NCI-H2029 (cell line): ENCODE measurements around the gene ATF7.
A peak's percentile ranks its signal among the peaks of the same experiment; 100 is the strongest.

Experiments
- DNase-seq: peaks from one replicate; lab custom pipeline; 2025; lab: John Stamatoyannopoulos, UW

ATF7 gene

GRCh38 chr12:53500142-53500775 lies 125.9 kb downstream of the ATF7 start:
- no peak for DNase-seq

- no peak for DNase-seq
Observed at GRCh38 chr12:53499266-53500141, 126.7 kb downstream of the ATF7 start, which contains the start of gene MAP3K12. Gene MAP3K12, minus strand, starts transcription at chr12:53499458. Its CDS starts 12,067 bp downstream, at chr12:53487391.

GRCh38 chr12:53498235-53498630 lies 127.9 kb downstream of the ATF7 start:
- DNase-seq, result no peak

- DNase-seq, result no peak
Observed at GRCh38 chr12:53497461-53497860, 128.7 kb downstream of the ATF7 start.

GRCh38 chr12:53496752-53497032 lies 129.5 kb downstream of the ATF7 start:
- no peak for DNase-seq

- no peak for DNase-seq
Observed at GRCh38 chr12:53495903-53496751, 130.1 kb downstream of the ATF7 start.

GRCh38 chr12:53493610-53494391 lies 132.4 kb downstream of the ATF7 start:
- no peak for DNase-seq

- DNase-seq, result peak; percentile 87
Observed at GRCh38 chr12:53492830-53493609, 133.2 kb downstream of the ATF7 start.

GRCh38 chr12:53492188-53492587 lies 134.0 kb downstream of the ATF7 start:
- DNase-seq, result no peak

- DNase-seq, result no peak
Observed at GRCh38 chr12:53489242-53489864, 136.8 kb downstream of the ATF7 start.

GRCh38 chr12:53486736-53487487 lies 139.3 kb downstream of the ATF7 start:
- no peak for DNase-seq

- DNase-seq, result no peak
Observed at GRCh38 chr12:53485955-53486735, 140.0 kb downstream of the ATF7 start.

GRCh38 chr12:53484686-53485575 lies 141.3 kb downstream of the ATF7 start:
- no peak for DNase-seq

- DNase-seq, result no peak
Observed at GRCh38 chr12:53483979-53484377, 142.2 kb downstream of the ATF7 start.

- DNase-seq, result no peak
Observed at GRCh38 chr12:53483225-53483978, 142.8 kb downstream of the ATF7 start.

- no peak for DNase-seq
Observed at GRCh38 chr12:53482626-53483168, 143.5 kb downstream of the ATF7 start.
